Dendritic cell treated with granulocyte-macrophage colony-stimulating factor and Interleukin-4, amounts not matched to agents 40 ng/mL and 50 ng/mL, for 4 days (primary cell): Measurements from ENCODE around the gene OCA2.

Experiments used
- H3K27ac Mint-ChIP-seq: one replicate; pipeline ENCODE4 v1.8.0; 2022; ENCODE audit warnings: mild to moderate bottlenecking, mixed read lengths
- H3K27me3 Mint-ChIP-seq: one replicate; pipeline ENCODE4 v1.8.0; 2022; ENCODE audit warnings: mild to moderate bottlenecking, mixed read lengths
- H3K36me3 Mint-ChIP-seq: one replicate; pipeline ENCODE4 v1.8.0; 2022; ENCODE audit warnings: low read depth, mixed read lengths
- H3K4me1 Mint-ChIP-seq: one replicate; pipeline ENCODE4 v1.8.0; 2022; ENCODE audit warnings: low read depth, mixed read lengths
- H3K4me3 Mint-ChIP-seq: one replicate; pipeline ENCODE4 v1.8.0; 2022; ENCODE audit warnings: mild to moderate bottlenecking, moderate library complexity, mixed read lengths
- H3K9me3 Mint-ChIP-seq: one replicate; pipeline ENCODE4 v1.8.0; 2022; ENCODE audit warnings: mixed read lengths
- intact Hi-C: fragments of 100-400 bp; cut with micrococcal nuclease; formaldehyde crosslinking; loops from one replicate; pipeline ENCODE4 v1.15.0; 2022

The OCA2 gene

DNA sequence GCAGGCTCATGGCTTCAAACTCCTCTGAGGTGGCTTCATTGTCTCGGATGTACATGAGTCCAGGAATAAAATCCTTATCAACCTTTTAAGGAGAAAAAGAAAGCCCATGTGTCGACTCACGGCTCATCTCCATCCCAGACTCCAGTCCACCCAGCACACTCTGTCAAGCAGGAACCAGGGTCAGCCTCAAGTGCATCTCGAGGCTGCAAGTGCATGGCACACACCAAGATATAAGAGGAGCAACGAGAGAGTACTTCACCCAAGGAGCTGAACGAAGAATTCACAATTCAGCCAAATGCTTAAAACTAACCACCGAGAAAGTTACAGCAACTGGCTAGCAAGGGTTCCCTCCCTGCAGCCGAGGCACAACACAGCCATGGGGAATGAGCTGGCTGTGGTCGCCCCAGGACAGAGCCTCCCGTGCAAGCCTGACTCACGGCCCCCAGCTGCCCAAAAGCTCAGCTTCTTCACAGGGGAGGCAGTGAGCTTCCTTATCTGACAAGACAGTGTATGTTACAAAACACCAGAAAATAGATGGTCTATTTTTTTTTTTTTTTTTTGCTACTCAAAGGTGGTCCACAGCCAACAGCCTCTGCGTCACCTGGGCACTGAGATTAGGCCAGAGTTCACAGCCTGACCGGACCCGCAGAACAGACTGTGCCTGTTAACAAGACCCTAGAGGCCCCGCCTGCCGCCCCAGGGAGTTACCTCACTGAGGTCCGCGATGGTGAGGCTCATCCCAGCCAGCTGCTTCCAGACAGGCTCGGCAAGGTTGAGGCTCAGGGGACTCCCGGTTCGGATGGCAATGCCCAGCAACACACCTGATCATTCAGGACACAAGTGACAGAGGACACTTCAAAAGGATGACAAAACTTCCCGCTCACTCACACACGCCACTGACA is 15.9 kb upstream of the OCA2 start:
- Mint-ChIP-seq H3K36me3 (peaks cover 90% of the 10 kb centered on the region), H3K27ac (no peak overlapping the region)

DNA sequence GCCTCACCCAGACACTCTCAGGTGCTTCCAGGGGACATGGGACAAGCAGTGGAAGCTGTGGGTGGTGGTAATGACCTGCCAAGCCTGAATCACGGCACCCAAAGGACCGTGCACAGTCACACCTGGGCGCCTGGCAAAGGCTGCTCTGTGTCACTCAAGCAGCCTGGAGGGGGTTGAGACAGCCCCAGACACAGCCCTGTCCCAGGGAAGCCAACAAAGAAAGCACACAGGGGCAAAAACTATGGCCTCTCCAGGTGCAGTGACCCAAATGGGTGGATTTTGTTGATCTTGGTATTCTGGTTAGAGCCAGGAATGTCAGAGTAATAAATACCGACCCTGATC is 15.0 kb upstream of the OCA2 start:
- Mint-ChIP-seq H3K4me3 (no peak overlapping the region), H3K27me3 (peaks cover 5% of the 10 kb centered on the region), H3K4me1 (no peaks in the 10 kb centered on the region), H3K36me3 (peaks cover 81% of the 10 kb centered on the region), H3K9me3 (no peaks in the 10 kb centered on the region), H3K27ac (no peak overlapping the region)
- intact Hi-C loops, result no loop called here

More for the DNA sequence above, 15.9 kb upstream of the OCA2 start:
- Mint-ChIP-seq H3K4me1 (no peaks in the 10 kb centered on the region), H3K9me3 (no peaks in the 10 kb centered on the region), H3K4me3 (no peak overlapping the region), H3K27me3 (no peaks in the 10 kb centered on the region)
- intact Hi-C loops, result no loop called here

DNA sequence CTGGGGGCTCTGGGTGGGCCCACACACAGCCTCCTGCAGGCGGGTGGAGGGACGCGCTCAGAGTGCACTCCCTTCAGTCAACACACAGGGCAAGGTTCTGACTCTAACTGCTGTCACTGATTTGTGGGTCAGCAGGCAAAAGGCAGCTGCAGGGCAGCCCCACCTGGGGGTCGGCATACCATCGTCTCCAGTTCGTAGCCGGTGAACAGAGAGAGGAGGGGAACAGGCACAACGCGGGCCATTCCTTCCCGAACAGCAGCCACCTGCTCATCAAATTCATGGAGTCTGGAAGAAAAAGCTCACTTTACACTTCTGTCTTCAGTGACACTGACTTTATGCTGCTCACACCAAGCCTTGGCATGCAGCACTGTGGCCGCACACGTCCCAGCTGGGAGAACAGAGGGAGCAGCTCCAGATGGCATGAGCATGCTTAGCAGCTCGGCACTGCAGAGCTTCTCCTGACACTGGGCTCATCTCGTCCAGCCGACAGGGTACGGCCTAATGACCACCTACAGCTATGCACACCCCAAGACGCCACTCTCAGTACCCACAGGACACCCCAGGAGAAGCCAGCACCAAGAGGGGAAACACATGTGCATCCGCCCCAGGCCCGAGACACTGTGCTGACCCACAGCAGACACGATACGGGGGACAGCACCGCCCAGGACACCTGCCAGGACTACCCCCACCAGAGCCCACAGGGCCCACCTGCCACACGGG is 14.4 kb upstream of the OCA2 start:
- Mint-ChIP-seq H3K9me3 (no peaks in the 10 kb centered on the region), H3K4me3 (no peak overlapping the region), H3K4me1 (no peaks in the 10 kb centered on the region), H3K27ac (no peak overlapping the region), H3K36me3 (peaks cover 76% of the 10 kb centered on the region), H3K27me3 (peaks cover 10% of the 10 kb centered on the region)
- intact Hi-C loops, result no loop called here

DNA sequence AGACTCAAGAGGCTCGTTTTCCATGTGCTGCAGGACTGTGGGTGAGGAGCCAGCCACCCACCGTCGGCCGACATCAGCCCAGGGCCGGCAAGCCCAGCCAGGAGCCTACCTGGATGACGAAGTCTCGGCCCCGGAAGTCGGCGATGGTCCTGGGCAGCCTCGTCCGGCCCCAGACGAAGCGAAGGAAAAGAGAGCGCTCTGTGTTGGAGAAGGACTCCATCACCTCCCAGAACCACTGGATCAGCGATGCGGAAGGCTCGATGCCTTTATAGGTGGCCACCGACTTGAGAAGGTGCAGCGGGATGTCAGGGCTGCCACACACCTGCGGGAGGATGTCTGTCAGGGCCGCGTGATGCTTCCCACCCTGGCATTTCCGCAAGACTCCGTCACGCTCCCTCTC is 13.8 kb upstream of the OCA2 start:
- intact Hi-C loops, result no loop called here
- Mint-ChIP-seq H3K4me3 (no peak overlapping the region), H3K36me3 (peaks cover 70% of the 10 kb centered on the region), H3K27ac (no peak overlapping the region), H3K27me3 (peaks cover 14% of the 10 kb centered on the region), H3K9me3 (no peaks in the 10 kb centered on the region), H3K4me1 (no peaks in the 10 kb centered on the region)

DNA sequence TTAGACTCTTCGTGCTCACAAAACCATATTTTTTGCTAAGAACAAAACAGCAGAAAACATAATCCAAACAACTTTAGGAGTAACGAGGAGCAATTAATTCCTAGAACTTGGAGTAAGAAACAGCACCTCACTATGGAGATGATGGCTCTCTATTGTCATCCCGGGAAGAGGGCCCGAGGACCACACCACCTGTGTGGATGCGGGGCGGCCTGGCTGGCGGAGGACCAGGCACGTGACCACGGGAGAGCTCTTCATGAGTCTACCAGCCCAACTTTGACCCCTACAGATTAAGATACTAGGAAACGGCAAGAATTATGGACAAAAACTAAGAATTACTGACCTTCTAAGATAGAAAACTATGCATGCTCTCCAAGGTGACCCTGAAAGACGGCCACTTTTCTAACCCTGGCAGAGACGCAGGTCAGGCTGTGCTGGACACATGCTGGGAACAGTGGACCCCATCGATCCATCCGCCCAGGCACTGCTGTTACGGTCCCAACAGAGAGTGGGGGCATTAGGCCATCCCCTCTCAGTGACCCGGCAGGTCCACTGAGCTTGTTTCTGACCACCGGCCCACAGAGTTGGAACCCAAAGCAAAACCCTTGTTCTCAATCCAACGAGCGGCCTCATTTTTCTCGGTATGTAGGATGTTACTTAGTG is 13.1 kb upstream of the OCA2 start:
- intact Hi-C loops, result no loop called here
- peaks cover 63% of the 10 kb centered on the region for H3K36me3 Mint-ChIP-seq
- H3K27ac Mint-ChIP-seq, result no peak overlapping the region
- H3K4me3 Mint-ChIP-seq, result no peak overlapping the region
- peaks cover 21% of the 10 kb centered on the region for H3K27me3 Mint-ChIP-seq
- H3K9me3 Mint-ChIP-seq, result no peaks in the 10 kb centered on the region
- H3K4me1 Mint-ChIP-seq, result peaks cover 2% of the 10 kb centered on the region

DNA sequence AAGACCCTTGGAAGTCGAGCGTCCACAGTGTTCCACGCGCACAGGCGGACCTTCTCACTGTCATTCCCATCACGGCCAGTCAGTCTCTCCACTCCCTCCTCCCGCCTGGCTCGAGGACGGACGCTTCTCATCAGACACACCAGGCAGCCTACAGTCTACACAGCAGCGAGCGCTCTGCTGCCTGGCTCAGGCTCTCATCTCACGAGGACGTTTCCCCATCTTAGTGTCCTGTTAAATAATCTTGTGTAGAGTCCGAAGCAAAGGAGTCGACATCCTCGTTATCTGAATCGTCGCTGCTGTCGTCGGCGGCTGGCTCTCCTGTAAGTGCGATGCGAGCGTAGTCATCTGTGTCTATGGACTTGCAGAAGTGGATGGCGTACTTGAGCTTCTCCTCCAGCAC is 12.4 kb upstream of the OCA2 start:
- Mint-ChIP-seq H3K27me3 (peaks cover 25% of the 10 kb centered on the region), H3K27ac (no peak overlapping the region), H3K36me3 (peaks cover 56% of the 10 kb centered on the region), H3K4me1 (peaks cover 5% of the 10 kb centered on the region), H3K9me3 (no peaks in the 10 kb centered on the region), H3K4me3 (no peak overlapping the region)
- intact Hi-C loops, result no loop called here

DNA sequence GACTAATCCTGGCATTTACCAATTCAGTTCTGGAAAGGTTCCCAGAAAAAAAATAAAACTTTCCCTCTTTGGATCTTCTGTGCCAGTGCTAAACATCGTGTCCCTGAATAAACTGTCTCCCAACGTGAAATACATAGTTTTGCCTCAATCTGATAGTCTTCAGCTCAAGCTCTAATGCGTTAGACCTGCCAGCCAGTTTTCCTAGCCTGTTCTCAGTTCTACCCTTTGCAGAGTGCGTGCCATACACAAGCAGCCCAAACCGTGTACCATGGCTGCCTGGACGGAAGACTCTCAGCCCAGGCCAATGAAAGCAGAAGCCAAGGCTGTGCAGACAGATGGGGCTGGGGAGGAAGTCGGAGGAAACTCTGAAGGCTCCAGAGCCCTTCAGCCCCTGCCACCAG is 11.4 kb upstream of the OCA2 start:
- H3K4me1 Mint-ChIP-seq, result peaks cover 13% of the 10 kb centered on the region
- H3K27ac Mint-ChIP-seq, result no peak overlapping the region
- H3K36me3 Mint-ChIP-seq, result peaks cover 45% of the 10 kb centered on the region
- H3K4me3 Mint-ChIP-seq, result no peak overlapping the region
- H3K27me3 Mint-ChIP-seq, result peaks cover 35% of the 10 kb centered on the region
- intact Hi-C loops, result no loop called here
- H3K9me3 Mint-ChIP-seq, result no peaks in the 10 kb centered on the region

DNA sequence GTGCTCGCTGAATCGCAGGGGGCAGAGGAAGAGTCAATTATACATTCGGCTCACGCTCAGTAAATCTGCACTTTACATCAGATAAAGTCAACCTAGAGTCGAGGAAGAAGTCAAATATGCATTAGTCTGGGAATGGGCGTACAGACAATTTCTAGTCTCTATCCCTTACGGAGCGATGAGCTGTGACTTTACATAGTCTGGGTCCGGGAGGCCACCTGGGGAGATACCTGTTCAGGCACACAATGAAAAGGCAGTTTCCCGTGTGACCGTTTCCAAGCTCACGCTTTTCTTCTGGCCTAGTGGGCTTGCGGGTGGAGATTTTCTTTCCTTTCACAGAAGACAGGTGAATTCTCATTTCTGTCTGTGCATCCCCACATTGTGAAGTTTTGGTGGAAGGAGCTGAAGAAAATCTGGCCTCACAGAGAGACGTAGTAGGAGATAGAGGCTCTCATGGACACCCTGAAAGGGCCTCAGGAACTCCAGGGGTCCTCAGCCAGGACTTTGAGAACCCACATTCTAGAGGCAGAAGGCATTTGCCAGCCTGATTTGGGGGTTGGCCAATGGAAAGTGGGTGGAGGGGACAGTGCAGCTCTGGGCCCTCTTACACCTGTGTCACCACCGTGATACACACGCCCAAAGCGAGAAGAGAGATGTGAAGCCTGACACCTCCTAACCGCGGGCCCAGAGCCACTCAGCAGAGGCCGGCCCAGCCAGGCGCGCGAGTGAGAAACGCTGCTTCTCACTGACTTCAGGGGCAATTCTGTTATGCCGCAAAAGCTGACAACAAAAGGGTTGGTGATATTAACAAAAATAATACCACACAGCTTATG is 10.7 kb upstream of the OCA2 start:
- H3K27ac Mint-ChIP-seq, result no peak overlapping the region
- intact Hi-C loops, result no loop called here
- no peak overlapping the region for H3K4me3 Mint-ChIP-seq
- peaks cover 42% of the 10 kb centered on the region for H3K27me3 Mint-ChIP-seq
- no peaks in the 10 kb centered on the region for H3K9me3 Mint-ChIP-seq
- peaks cover 39% of the 10 kb centered on the region for H3K36me3 Mint-ChIP-seq
- H3K4me1 Mint-ChIP-seq, result peaks cover 13% of the 10 kb centered on the region

DNA sequence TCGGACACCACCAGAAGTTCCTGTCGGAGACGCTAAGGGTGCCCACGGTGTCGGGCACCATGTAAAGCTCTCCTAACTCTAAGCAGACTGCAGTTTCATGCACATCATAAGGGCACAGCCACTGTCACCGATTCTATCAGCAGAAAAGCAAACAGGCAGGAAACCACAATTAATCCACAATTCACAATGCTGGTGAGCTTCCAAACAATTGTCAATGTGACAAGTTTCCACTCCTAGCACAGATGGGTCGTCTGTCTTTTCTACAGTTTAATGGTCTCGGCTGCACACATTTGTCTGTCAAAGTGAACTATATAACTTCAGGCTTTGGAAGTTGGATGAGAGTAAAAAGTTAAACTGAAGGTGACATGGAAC is 8.8 kb upstream of the OCA2 start:
- peaks cover 19% of the 10 kb centered on the region for H3K36me3 Mint-ChIP-seq
- no peaks in the 10 kb centered on the region for H3K9me3 Mint-ChIP-seq
- H3K4me3 Mint-ChIP-seq, result no peak overlapping the region
- H3K4me1 Mint-ChIP-seq, result peaks cover 13% of the 10 kb centered on the region
- peaks cover 55% of the 10 kb centered on the region for H3K27me3 Mint-ChIP-seq
- H3K27ac Mint-ChIP-seq, result no peak overlapping the region
- intact Hi-C loops, result no loop called here

DNA sequence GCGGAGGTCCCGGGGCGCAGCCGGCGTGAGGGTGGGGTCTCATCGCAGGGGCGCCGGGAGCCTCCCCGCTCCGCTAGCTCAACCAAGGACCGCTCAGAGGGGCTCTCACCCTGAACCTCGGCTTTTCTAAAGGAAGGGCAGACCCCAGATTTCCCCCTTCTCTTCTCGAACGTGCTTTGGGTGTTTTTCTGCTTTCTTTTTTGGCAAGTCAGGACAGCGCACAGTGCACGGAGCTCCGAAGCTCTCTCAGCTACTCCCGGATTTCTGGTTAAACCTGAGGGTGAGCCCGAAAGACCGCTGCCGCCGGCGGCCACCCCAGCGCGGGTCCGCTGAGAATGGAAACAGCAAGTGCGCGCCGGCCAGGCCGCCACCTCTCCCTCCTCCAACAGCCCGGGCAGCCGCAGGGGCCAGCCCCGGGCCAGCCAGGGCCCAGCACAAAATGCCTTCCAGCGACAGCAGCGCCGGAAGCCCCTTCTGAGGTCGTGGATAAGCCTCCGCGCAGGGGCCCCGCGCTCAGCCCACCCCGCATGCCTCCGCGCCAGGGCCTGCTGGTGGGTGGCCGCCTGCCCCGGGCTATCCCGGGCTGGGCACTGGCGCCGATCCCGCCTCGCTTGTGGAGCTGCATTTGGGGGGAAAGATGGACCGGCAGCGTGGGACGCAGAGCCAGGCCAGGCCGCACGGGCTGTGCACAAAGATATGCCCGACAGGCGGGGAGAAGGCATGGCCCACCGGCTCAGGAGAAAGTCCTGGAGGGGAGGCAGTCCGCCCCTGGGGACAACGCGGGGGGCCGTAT is 8.2 kb upstream of the OCA2 start:
- Mint-ChIP-seq H3K36me3 (peaks cover 13% of the 10 kb centered on the region), H3K4me1 (peaks cover 13% of the 10 kb centered on the region), H3K9me3 (no peaks in the 10 kb centered on the region), H3K27me3 (peaks cover 58% of the 10 kb centered on the region), H3K27ac (no peak overlapping the region), H3K4me3 (peak overlapping the region; percentile 69)
- intact Hi-C loops, result no loop called here

DNA sequence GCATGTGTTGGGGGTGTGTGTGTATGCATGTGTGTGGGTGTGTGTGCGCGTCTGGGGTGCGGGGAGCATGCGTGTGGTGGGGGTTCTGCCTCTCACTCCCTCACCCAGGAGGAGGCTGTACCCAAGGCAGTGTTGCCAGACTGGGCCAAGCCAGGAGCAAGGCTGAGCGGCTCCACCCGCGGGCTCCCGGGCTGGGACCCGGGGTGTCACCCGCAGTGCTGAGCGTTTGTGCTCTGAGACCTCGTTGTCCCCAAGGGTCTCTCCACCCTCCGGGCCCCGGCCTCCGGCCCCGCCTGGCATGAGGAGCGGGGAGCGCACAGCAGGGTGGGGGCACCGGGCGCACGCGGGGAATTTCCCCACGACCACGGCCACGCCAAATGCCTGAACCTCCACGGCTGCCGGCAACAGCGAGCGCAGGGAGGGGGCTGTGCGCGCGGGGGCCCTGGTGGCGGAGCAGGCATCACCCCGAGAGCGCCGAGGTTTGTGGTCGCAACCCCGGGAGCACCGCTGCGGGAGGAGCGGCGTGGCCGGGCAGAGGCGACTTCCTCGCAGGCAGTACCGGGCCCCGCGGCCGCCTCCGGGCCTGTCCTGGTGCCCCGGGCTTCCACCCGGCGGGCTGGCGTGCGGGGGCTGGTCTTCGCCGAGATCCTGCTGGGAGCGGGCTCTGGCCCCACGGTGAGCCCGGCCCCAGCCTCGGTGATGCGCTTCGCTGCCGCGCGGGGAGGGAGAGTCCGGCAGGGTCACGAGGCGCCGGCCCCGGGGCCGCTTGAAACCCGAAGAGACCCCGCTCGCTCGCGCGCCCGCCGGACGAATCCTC is 7.4 kb upstream of the OCA2 start:
- Mint-ChIP-seq H3K27ac (no peak overlapping the region), H3K9me3 (no peaks in the 10 kb centered on the region)
- intact Hi-C loops, result no loop called here

DNA sequence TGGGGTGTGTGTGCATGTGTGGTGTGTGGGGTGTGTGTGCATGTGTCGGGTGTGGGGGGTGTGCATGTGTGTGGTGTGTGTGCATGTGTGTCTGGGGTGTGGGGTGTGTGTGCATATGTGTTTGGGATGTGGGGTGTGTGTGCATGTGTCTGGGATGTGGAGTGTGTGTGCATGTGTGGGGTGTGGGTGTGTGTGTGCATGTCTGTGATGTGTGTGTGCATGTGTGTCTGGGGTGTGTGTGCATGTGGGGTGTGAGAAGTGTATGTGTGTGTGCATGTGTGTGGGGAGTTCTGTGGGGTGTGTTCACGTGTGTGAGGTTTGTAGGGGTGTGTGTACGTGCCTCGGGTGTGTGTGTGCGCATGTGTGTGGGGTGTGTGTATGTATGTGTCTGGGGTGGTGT is 6.7 kb upstream of the OCA2 start:
- intact Hi-C loops, result no loop called here
- no peaks in the 10 kb centered on the region for H3K9me3 Mint-ChIP-seq
- peaks cover 71% of the 10 kb centered on the region for H3K27me3 Mint-ChIP-seq
- peaks cover 13% of the 10 kb centered on the region for H3K4me1 Mint-ChIP-seq
- H3K27ac Mint-ChIP-seq, result no peak overlapping the region
- H3K4me3 Mint-ChIP-seq, result no peak overlapping the region
- no peaks in the 10 kb centered on the region for H3K36me3 Mint-ChIP-seq

More for the DNA sequence above, 7.4 kb upstream of the OCA2 start:
- peaks cover 13% of the 10 kb centered on the region for H3K4me1 Mint-ChIP-seq
- peak overlapping the region; percentile 69 for H3K4me3 Mint-ChIP-seq
- peaks cover 65% of the 10 kb centered on the region for H3K27me3 Mint-ChIP-seq
- peaks cover 5% of the 10 kb centered on the region for H3K36me3 Mint-ChIP-seq
